ENCODE data around the gene CELF4.

CELF4 gene

GRCh38 chr18:37604032-37604431, 38.4 kb upstream of the CELF4 start:
- no peak for TF ChIP-seq CTCF (IDR thresholded peaks at IDR 0.05; ENCODE audit: extremely low read depth, insufficient read depth, missing control alignments)
- DNase-seq (ENCODE audit: low spot score), result no peak
- in situ Hi-C loops (cut with MboI; ENCODE audit: low pct_unique_long_range_greater_than_20kb, low sequenced_read_pairs, unreplicated experiment), result no loop called here

GRCh38 chr18:37598966-37599896, 33.6 kb upstream of the CELF4 start:
- in situ Hi-C loops (cut with MboI; ENCODE audit: low pct_unique_long_range_greater_than_20kb, low sequenced_read_pairs, unreplicated experiment), result no loop called here
- no peak for DNase-seq (ENCODE audit: low spot score)
- no peak for TF ChIP-seq CTCF (IDR thresholded peaks at IDR 0.05; ENCODE audit: extremely low read depth, insufficient read depth, missing control alignments)

- in situ Hi-C loops (cut with MboI; ENCODE audit: low pct_unique_long_range_greater_than_20kb, low sequenced_read_pairs, unreplicated experiment), result no loop called here
- no peak for DNase-seq (ENCODE audit: low spot score)
- no peak for TF ChIP-seq CTCF (IDR thresholded peaks at IDR 0.05; ENCODE audit: extremely low read depth, insufficient read depth, missing control alignments)
These were observed 32.8 kb upstream of the CELF4 start for GRCh38 chr18:37598396-37598795.

DNA sequence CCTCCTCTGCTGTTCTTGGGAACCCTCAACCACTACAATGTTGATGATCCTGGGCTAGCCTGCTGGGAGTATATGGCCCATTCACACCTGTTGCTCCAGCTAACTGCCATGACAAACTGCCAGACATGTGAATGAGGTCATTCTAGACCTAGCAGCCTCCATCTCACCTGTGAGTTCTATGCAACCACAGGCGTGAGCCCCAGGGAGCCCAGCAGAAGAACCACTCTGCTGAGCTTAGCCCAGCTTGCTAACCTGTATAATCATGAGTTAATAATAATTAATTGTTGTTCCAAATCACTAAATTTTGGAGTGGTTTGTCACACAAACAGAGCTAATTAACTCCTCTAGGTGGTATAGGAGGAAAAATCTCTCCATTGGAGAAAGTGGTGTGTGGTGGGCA, 24.7 kb upstream of the CELF4 start:
- no peak for DNase-seq (ENCODE audit: low spot score)
- TF ChIP-seq CTCF (IDR thresholded peaks at IDR 0.05; ENCODE audit: extremely low read depth, insufficient read depth, missing control alignments), result no peak
- in situ Hi-C loops (cut with MboI; ENCODE audit: low pct_unique_long_range_greater_than_20kb, low sequenced_read_pairs, unreplicated experiment), result no loop called here

DNA sequence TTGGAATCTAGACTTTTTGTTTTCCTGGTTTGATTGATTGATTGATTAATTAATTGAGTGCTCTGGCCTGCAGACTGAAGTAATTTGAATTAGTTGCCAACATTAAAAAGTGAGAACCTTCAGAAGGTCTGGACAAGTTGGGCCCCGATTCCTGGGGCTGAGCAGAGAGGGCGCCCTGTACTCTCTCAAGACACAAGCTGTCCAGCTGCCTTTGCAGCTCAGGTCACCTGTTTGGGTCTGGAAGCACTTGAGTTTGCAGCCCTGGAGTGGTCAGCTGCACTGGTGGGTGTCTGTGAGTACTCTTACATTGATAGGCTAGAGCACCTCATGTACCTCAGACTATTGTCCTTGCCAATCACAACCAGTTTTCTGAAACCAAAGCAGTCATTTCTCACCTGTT, 22.7 kb upstream of the CELF4 start:
- no peak for TF ChIP-seq CTCF (IDR thresholded peaks at IDR 0.05; ENCODE audit: extremely low read depth, insufficient read depth, missing control alignments)
- in situ Hi-C loops (cut with MboI; ENCODE audit: low pct_unique_long_range_greater_than_20kb, low sequenced_read_pairs, unreplicated experiment), result no loop called here
- DNase-seq (ENCODE audit: low spot score), result no peak

GRCh38 chr18:37586656-37587225, 21.1 kb upstream of the CELF4 start:
- no peak for TF ChIP-seq CTCF (IDR thresholded peaks at IDR 0.05; ENCODE audit: extremely low read depth, insufficient read depth, missing control alignments)
- DNase-seq (ENCODE audit: low spot score), result no peak
- in situ Hi-C loops (cut with MboI; ENCODE audit: low pct_unique_long_range_greater_than_20kb, low sequenced_read_pairs, unreplicated experiment), result no loop called here
